IMR-90 (cell line): Measurements from ENCODE around the gene JAKMIP1. TPM values are rescaled to one million over a fixed set of nuclear protein-coding genes. Genes with fewer than 3 reads are reported as not detected.

Experiments
- ATAC-seq: fragments of 200-7000 bp; cut with Tn5 transposase; 2 replicates; pipeline ENCODE4 v1.9.1; 2020; ENCODE audit warnings: low read depth, mild to moderate bottlenecking, moderate library complexity
- BruUV-seq: library from RNA; stranded (reverse); fragments of 400-500 nt; replicated peaks from 2 replicates; lab custom pipeline; 2021; lab: Mats Ljungman, UMichigan
- CTCF ChIA-PET: fragments of 300-600 bp; formaldehyde crosslinking; extraction: SDS; loops from one replicate; lab custom pipeline; 2021; ENCODE audit warnings: antibody characterized with exemption; lab: Yijun Ruan, JAX
- POLR2A ChIA-PET: fragments of 300-600 bp; sonication (Branson Sonifier 250); formaldehyde crosslinking; loops from one replicate; lab custom pipeline; 2022; ENCODE audit warnings: antibody characterized with exemption; ENCODE audit not compliant: unreplicated experiment; lab: Charles Lee
- DNase-seq: peaks from one replicate; pipeline ENCODE4 v3.0.0; 2013
- H2AFZ ChIP-seq: replicated peaks from 2 replicates; pipeline ENCODE3; 2013; ENCODE audit warnings: low read length, mild to moderate bottlenecking; ENCODE audit not compliant: poor library complexity
- H2AK5ac ChIP-seq: 2 replicates; pipeline ENCODE4 v1.6.1; 2013; ENCODE audit warnings: low read depth, low read length, inconsistent platforms
- H2AK9ac ChIP-seq: replicated peaks from 2 replicates; pipeline ENCODE3; 2013; ENCODE audit warnings: mild to moderate bottlenecking, low read depth, low read length, moderate library complexity; ENCODE audit not compliant: poor library complexity
- H2BK120ac ChIP-seq: 2 replicates; pipeline ENCODE4 v1.6.1; 2013; ENCODE audit warnings: low read depth, low read length, inconsistent platforms
- H2BK15ac ChIP-seq: 3 replicates; pipeline ENCODE4 v1.6.1; 2013; ENCODE audit warnings: low read depth, low read length, inconsistent platforms
- H2BK20ac ChIP-seq: 2 replicates; pipeline ENCODE4 v1.6.1; 2013; ENCODE audit warnings: low read depth, mild to moderate bottlenecking, inconsistent platforms, low read length, moderate library complexity
- H2BK5ac ChIP-seq: 2 replicates; pipeline ENCODE4 v1.6.1; 2013; ENCODE audit warnings: mild to moderate bottlenecking, low read depth, low read length, inconsistent platforms; ENCODE audit not compliant: poor library complexity, severe bottlenecking
- H3K14ac ChIP-seq: replicated peaks from 2 replicates; pipeline ENCODE4 v1.6.1; 2013; ENCODE audit warnings: low read depth, low read length, inconsistent platforms
- H3K18ac ChIP-seq: 2 replicates; pipeline ENCODE4 v1.6.1; 2013; ENCODE audit warnings: low read depth, low read length, control low read depth
- H3K23ac ChIP-seq: 2 replicates; pipeline ENCODE4 v1.6.1; 2013; ENCODE audit warnings: low read depth, low read length, inconsistent platforms
- H3K27ac ChIP-seq: 2 replicates; pipeline ENCODE4 v1.5.1; 2013; ENCODE audit warnings: mild to moderate bottlenecking, control low read depth, low read length; ENCODE audit not compliant: insufficient read depth
- H3K27me3 ChIP-seq: 2 replicates; pipeline ENCODE4 v1.6.1; 2013; ENCODE audit warnings: low read length; ENCODE audit not compliant: control insufficient read depth, insufficient read depth
- H3K36me3 ChIP-seq: 2 replicates; pipeline ENCODE4 v1.6.1; 2013; ENCODE audit warnings: low read length, mixed read lengths; ENCODE audit not compliant: control insufficient read depth, insufficient read depth
- H3K4ac ChIP-seq: 2 replicates; pipeline ENCODE4 v1.6.1; 2013; ENCODE audit warnings: low read depth, low read length, inconsistent platforms
- H3K4me1 ChIP-seq: 2 replicates; pipeline ENCODE4 v1.6.1; 2013; ENCODE audit warnings: low read length, mixed read lengths; ENCODE audit not compliant: control insufficient read depth, insufficient read depth
- H3K4me2 ChIP-seq: 2 replicates; pipeline ENCODE4 v1.6.1; 2013; ENCODE audit warnings: low read depth, mild to moderate bottlenecking, control low read depth, low read length, moderate library complexity
- H3K4me3 ChIP-seq: 2 replicates; pipeline ENCODE4 v1.5.1; 2013; ENCODE audit warnings: low read depth, mild to moderate bottlenecking, control low read depth, low read length, moderate library complexity; ENCODE audit not compliant: insufficient read depth
- H3K56ac ChIP-seq: 2 replicates; pipeline ENCODE4 v1.6.1; 2013; ENCODE audit warnings: low read length, inconsistent platforms; ENCODE audit not compliant: insufficient read depth; ENCODE audit errors: extremely low read depth
- H3K79me1 ChIP-seq, 2 experiments: 2 replicates each; pipeline ENCODE4 v1.6.1; 2013; ENCODE audit warnings: low read length in 2 of 2, inconsistent platforms in 1 of 2, low read depth in 1 of 2
- H3K9ac ChIP-seq: 2 replicates; pipeline ENCODE4 v1.6.1; 2013; ENCODE audit warnings: low read depth, low read length, control low read depth
- H3K9me1 ChIP-seq: 2 replicates; pipeline ENCODE4 v1.6.1; 2013; ENCODE audit warnings: low read length, inconsistent platforms; ENCODE audit not compliant: insufficient read depth
- H3K9me3 ChIP-seq: 2 replicates; pipeline ENCODE4 v1.6.1; 2013; ENCODE audit warnings: low read length; ENCODE audit not compliant: control insufficient read depth, insufficient read depth
- H4K20me1 ChIP-seq: 2 replicates; pipeline ENCODE4 v1.6.1; 2013; ENCODE audit warnings: low read length, inconsistent platforms; ENCODE audit not compliant: insufficient read depth
- H4K5ac ChIP-seq: 2 replicates; pipeline ENCODE4 v1.6.1; 2013; ENCODE audit warnings: mild to moderate bottlenecking, low read depth, low read length, control low read depth
- H4K8ac ChIP-seq, 2 experiments: 2 replicates each; pipeline ENCODE4 v1.6.1; 2013; ENCODE audit warnings: low read depth in 2 of 2, low read length in 2 of 2, control low read depth in 1 of 2, inconsistent platforms in 1 of 2
- H4K91ac ChIP-seq: 2 replicates; pipeline ENCODE4 v1.6.1; 2013; ENCODE audit warnings: low read depth, low read length, inconsistent platforms; ENCODE audit not compliant: insufficient read depth
- BHLHE40 ChIP-seq: fragments of 150-350 bp; IDR thresholded peaks from 2 replicates; pipeline ENCODE4 v1.6.1; 2016; ENCODE audit warnings: mild to moderate bottlenecking, low read depth, low read length
- CEBPB ChIP-seq: IDR thresholded peaks from 2 replicates; pipeline ENCODE4 v1.6.1; 2012; ENCODE audit warnings: low read depth, low read length, improper control_type of control experiment
- CHD1 ChIP-seq: IDR thresholded peaks from 2 replicates; pipeline ENCODE4 v1.6.1; 2012; ENCODE audit warnings: low read depth, low read length, improper control_type of control experiment
- MAZ ChIP-seq: IDR thresholded peaks from 2 replicates; pipeline ENCODE4 v1.6.1; 2012; ENCODE audit warnings: low read depth, mild to moderate bottlenecking, low read length, improper control_type of control experiment, moderate library complexity, borderline replicate concordance
- MXI1 ChIP-seq: IDR thresholded peaks from 2 replicates; pipeline ENCODE4 v1.6.1; 2012; ENCODE audit warnings: low read depth, mild to moderate bottlenecking, low read length, moderate library complexity, borderline replicate concordance
- POLR2A ChIP-seq: IDR thresholded peaks from 2 replicates; pipeline ENCODE4 v1.6.1; 2012; ENCODE audit warnings: mild to moderate bottlenecking, low read depth, low read length
- RAD21 ChIP-seq: IDR thresholded peaks from 2 replicates; pipeline ENCODE4 v1.6.1; 2012; ENCODE audit warnings: low read length, improper control_type of control experiment
- RCOR1 ChIP-seq: IDR thresholded peaks from 2 replicates; pipeline ENCODE4 v1.6.1; 2012; ENCODE audit warnings: mild to moderate bottlenecking, low read length, improper control_type of control experiment; ENCODE audit not compliant: insufficient replicate concordance
- SMC3 ChIP-seq: fragments of 150-350 bp; IDR thresholded peaks from 2 replicates; pipeline ENCODE4 v1.6.1; 2016; ENCODE audit warnings: low read depth, mild to moderate bottlenecking, antibody characterized with exemption, low read length, moderate library complexity
- WGBS, 2 experiments: methylation state at CpG; one replicate each; pipeline versions ENCODE4 v1.1.5 to v1.1.7; 2013; ENCODE audit warnings: missing lambda C conversion rate in 2 of 2; ENCODE audit not compliant: insufficient read length in 1 of 2; ENCODE audit errors: extremely low coverage in 2 of 2; 5-methylcytosine and 5-hydroxymethylcytosine counted together
- dilution Hi-C: fragments of 300-500 bp; cut with HindIII; formaldehyde crosslinking; loops from one replicate; pipeline ENCODE4 v1.14.3; 2018; ENCODE audit warnings: low sequenced_read_pairs; ENCODE audit not compliant: unreplicated experiment
- in situ Hi-C: fragments of 300-500 bp; cut with MboI; formaldehyde crosslinking; loops from 3 replicates; pipeline ENCODE4 v1.14.3; 2019; ENCODE audit warnings: low sequenced_read_pairs, inconsistent platforms, mixed read lengths
- intact Hi-C: fragments of 100-400 bp; cut with micrococcal nuclease; formaldehyde crosslinking; loops from 2 replicates; pipeline ENCODE4 v1.10.0; 2022
- polyA plus RNA-seq, 3 experiments: library from polyadenylated mRNA; depleted of rRNA; stranded (reverse); fragments of >200 nt; gene quantifications; 2 replicates each; pipeline ENCODE4 v1.2.3, GENCODE V29; 2012; ENCODE audit warnings: low replicate concordance in 1 of 3
- total RNA-seq: library from RNA; depleted of rRNA; stranded (reverse); fragments of >200 nt; gene quantifications from 2 replicates; pipeline ENCODE4 v1.2.3, GENCODE V29; 2012
- TF ChIP-seq, protein P1 (sequence below): conservative IDR thresholded peaks from 2 replicates; pipeline ENCODE4 v1.5.1; 2012; ENCODE audit warnings: mild to moderate bottlenecking, low read depth, low read length, improper control_type of control experiment

JAKMIP1 gene
- total and polyA plus RNA-seq, 2 of the 4 experiments (the other 2 are of a cell fraction) = not detected

DNA sequence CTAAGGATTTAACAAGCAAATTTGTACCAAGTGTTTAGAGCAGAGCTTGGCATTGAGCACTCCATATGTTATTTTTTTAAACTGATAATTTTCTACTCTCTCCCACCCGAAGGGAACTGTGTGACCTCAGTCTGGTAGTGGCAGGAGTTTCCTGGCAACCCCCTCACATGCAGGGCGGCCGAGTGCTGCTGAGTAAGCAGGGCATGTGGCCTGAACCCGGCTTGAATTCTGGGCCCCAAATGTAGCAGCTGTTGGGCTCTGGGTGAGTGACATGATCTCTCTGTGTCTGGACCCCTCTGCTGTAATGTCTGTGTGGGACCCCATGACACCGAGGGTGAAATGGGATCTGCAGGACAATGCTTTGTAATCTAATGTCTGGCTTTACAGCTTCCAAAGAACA is 168.5 kb downstream of the JAKMIP1 start:
- H2AK9ac ChIP-seq = no peak overlapping the region
- no peak overlapping the region for H4K5ac ChIP-seq
- H3K4me1 ChIP-seq = no peaks in the 10 kb centered on the region
- H3K9ac ChIP-seq = no peak overlapping the region
- no peak overlapping the region for H2AFZ ChIP-seq
- intact Hi-C loops = no loop called here
- no peaks in the 10 kb centered on the region for H3K9me3 ChIP-seq
- no peak overlapping the region for H3K18ac ChIP-seq
- no peak overlapping the region for H2BK120ac ChIP-seq
- ATAC-seq = no peak
- no peak overlapping the region for H3K4me2 ChIP-seq
- no peak overlapping the region for H2BK5ac ChIP-seq
- no peak overlapping the region for H2BK20ac ChIP-seq
- no peak overlapping the region for H2AK5ac ChIP-seq
- H3K4me3 ChIP-seq = no peak overlapping the region
- no peaks in the 10 kb centered on the region for H3K79me1 ChIP-seq
- H4K20me1 ChIP-seq = no peaks in the 10 kb centered on the region
- no peaks in the 10 kb centered on the region for H3K9me1 ChIP-seq
- H3K4ac ChIP-seq = no peak overlapping the region
- ChIA-PET CTCF (no interaction called here), POLR2A (no interaction called here)
- H3K56ac ChIP-seq = no peak overlapping the region
- no peak overlapping the region for H4K91ac ChIP-seq
- H4K8ac ChIP-seq = no peak overlapping the region
- BruUV-seq = no TSS peak
- in situ Hi-C loops = loop anchor here (25.0 kb wide), 2 partner anchors 105 to 405 kb away; no protein-coding TSS in a partner anchor
- H3K14ac ChIP-seq = no peak overlapping the region
- TF ChIP-seq SMC3 = no peak
- TF ChIP-seq POLR2A = no peak
- no peak for TF ChIP-seq CEBPB
- TF ChIP-seq, protein P1, sequence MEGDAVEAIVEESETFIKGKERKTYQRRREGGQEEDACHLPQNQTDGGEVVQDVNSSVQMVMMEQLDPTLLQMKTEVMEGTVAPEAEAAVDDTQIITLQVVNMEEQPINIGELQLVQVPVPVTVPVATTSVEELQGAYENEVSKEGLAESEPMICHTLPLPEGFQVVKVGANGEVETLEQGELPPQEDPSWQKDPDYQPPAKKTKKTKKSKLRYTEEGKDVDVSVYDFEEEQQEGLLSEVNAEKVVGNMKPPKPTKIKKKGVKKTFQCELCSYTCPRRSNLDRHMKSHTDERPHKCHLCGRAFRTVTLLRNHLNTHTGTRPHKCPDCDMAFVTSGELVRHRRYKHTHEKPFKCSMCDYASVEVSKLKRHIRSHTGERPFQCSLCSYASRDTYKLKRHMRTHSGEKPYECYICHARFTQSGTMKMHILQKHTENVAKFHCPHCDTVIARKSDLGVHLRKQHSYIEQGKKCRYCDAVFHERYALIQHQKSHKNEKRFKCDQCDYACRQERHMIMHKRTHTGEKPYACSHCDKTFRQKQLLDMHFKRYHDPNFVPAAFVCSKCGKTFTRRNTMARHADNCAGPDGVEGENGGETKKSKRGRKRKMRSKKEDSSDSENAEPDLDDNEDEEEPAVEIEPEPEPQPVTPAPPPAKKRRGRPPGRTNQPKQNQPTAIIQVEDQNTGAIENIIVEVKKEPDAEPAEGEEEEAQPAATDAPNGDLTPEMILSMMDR = no peak
- TF ChIP-seq MXI1 = no peak
- TF ChIP-seq CHD1 = no peak
- TF ChIP-seq BHLHE40 = no peak
- TF ChIP-seq MAZ = no peak
- no peak for TF ChIP-seq RCOR1
- no peak for TF ChIP-seq RAD21
- no peaks in the 10 kb centered on the region for H3K27me3 ChIP-seq
- no peak overlapping the region for H3K23ac ChIP-seq
- dilution Hi-C loops = no loop called here
- no peak for DNase-seq
- no peak overlapping the region for H2BK15ac ChIP-seq
- no peak overlapping the region for H3K27ac ChIP-seq
- no peaks in the 10 kb centered on the region for H3K36me3 ChIP-seq
- no CpG with 5 or more reads among the region's 5 CpGs for WGBS, 2 experiments
